ENCODE measurements around the gene TGM6.
"Not testable (repeated sequence)": the region's sequence is repeated elsewhere in the genome, so short reads cannot be mapped to it uniquely, and the experiment has no call there.

The TGM6 gene

DNA sequence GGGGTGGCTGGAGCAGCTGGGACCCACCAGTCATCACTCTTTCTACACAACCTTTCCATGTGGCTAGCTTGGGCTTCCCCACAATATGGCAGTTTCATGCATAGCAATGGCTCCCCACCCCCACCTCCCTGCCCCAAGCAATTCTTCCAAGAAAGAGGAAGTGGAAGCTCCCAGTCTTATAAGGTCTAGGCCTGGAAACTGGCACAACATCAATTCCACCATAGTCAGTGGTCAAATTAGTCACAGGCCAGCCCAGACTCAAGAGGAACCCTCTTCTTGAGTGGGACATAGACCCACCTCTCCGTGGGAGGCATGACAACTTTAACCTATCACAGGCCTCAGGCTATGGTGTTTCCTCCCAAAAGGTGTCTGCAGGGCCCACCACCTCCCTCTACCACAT, 17.7 kb downstream of the TGM6 start:
- no peak for DNase-seq (ENCODE audit: low spot score)

DNA sequence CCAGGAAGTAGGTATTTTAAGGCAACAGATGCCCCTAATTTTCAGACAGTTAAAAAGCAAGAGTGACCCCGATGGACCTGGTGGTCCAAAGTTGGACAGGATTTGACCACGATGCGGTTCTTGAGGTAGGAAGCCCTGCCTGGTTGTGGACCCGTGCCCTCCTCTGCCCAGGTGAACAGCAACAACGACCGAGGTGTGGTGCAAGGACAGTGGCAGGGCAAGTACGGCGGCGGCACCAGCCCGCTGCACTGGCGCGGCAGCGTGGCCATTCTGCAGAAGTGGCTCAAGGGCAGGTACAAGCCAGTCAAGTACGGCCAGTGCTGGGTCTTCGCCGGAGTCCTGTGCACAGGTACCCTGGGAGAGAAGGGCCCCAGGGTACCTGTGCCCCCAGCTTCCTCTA, 18.7 kb downstream of the TGM6 start:
- DNase-seq (ENCODE audit: low spot score), result no peak

DNA sequence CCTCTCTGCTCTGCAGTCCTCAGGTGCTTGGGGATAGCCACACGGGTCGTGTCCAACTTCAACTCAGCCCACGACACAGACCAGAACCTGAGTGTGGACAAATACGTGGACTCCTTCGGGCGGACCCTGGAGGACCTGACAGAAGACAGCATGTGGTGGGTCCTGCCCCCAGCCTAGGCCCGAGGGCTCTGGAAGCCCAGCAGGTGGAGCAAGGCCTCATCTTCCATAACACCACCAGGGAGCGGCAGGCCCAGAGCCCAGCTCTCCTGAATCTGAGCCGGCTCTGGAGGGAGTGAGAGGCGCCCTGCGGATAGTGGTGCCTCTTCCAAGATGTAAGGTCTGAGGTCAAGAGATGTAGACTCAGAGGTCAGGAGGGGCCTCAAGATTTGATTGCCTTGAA, 19.6 kb downstream of the TGM6 start:
- no peak for DNase-seq (ENCODE audit: low spot score)

DNA sequence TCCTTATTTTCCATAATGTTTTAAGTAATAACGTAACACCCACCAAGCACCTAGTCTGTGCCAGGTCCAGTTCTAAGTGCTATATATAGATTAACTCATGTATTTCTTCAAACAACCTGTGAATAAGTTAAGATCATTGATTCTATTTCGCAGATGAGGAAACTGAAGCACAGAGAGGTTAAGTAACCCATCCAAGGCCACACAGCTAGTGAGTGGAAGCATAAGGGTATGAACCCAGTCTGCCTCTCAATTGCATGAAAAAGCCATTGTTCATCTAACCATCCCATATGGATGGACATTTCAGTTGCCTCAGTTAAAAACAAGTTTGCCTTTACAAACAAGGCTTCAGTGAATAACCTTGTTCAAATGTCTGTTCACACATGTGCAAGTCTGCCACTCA, 20.8 kb downstream of the TGM6 start:
- DNase-seq (ENCODE audit: low spot score), result no peak

DNA sequence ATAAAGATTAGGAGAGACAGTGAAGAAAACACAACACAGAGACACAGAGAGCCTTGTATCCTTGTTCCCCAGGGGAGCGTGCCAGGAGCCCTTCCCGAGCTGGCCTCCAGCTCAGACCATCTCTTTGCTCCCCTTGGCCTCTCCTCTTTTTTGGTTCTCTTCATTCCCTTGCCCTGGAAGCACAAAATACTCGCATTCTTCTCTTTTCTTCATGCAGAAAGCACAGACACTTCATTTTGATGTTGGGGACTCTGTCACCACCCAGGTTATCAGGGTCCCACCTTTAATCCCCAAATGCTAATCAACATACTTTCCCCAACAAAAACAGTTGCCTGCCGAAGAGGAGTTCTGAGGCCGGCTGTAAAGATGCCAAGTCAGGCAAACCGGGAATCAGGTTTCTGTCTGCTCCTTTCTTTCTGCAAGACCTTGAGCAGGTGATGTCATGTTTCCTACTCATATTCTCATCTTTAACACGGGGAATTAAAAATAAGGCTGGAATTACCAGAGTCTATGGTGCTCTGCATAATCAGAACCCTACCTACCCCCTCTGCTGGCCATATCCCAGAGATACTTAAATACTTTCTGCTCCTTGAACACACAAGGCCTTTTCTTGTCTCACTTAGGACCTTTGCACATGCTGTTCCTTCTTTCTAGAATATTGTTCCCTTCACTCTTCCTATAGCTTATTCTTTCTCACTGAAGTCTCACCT, 21.7 kb downstream of the TGM6 start:
- peak; percentile 65 for DNase-seq (ENCODE audit: low spot score)

DNA sequence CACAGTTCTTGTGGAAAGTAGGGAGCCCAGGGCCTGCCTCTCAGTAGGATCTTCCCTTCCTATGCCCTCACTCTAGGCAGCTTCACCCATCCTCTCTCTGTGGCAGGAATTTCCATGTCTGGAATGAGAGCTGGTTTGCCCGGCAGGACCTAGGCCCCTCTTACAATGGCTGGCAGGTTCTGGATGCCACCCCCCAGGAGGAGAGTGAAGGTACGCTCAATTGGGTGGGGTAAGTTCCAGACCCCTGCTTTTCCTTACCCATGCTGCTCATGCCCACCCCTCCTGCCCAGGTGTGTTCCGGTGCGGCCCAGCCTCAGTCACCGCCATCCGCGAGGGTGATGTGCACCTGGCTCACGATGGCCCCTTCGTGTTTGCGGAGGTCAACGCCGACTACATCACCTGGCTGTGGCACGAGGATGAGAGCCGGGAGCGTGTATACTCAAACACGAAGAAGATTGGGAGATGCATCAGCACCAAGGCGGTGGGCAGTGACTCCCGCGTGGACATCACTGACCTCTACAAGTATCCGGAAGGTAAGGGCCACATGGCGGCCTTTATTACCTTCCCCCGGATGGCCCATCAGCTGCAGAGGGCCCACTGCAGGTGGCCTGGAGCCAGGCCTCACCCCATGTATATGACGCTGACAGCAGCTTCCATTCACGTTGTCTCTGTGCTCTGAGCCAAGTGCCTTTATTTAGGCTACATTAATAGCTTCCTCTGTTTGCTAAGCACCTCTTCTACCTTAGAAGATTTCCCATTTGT, 22.8 kb downstream of the TGM6 start:
- DNase-seq (ENCODE audit: low spot score), result no peak

DNA sequence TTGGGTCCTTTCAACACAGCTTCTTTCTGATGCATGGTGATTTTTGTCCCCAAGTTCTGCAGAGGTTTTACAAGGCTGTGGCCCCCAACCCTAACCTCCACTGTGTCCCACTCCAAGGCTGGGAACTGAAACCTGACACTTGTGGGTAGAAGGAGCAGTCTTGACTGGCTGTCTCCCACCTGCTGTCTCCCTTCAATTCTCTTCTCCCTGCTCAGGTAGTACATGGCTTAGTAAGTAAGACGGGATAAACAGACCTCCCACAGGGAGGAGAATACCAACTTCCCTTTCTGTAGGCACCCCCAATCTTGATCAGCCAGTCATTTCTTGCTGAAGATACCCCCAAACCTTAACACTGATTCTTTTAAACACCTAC, 25.0 kb downstream of the TGM6 start:
- DNase-seq (ENCODE audit: low spot score), result no peak

DNA sequence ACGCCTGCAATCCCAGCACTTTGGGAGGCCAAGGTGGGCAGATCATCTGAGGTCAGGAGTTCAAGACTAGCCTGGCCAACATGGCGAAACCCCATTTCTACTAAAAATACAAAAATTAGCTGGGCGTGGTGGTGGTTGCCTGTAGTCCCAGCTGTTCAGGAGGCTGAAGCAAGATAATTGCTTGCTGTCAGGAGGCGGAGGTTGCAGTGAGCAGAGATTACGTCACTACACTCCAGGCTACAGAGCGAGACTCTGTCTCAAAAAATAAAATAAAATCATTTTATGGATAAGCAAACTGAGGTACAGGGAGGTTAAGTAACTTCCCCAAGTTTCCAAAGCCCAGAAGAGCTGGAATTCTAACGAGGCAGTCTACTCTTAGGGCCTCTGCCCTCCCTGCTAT, 26.7 kb downstream of the TGM6 start:
- DNase-seq (ENCODE audit: low spot score), result not testable (repeated sequence)

DNA sequence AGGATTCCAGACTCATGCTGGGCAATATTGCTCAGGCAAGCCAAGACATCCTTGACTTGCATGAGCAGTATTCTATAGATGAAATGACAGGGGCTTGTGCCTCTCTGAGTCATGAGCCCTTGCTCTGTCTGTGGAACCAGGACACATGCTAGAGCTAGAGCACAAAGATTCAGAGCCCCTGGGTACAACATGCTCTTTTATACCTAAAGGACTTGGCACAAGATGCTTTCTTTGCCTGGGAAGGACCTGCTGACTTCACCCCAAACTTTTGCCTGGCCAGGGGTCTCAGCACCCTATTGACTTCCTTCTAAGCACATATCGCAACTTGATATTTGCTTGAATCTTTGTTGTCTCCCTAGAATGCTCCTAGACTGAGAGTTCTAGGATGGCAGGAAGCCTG, 27.4 kb downstream of the TGM6 start:
- no peak for DNase-seq (ENCODE audit: low spot score)

DNA sequence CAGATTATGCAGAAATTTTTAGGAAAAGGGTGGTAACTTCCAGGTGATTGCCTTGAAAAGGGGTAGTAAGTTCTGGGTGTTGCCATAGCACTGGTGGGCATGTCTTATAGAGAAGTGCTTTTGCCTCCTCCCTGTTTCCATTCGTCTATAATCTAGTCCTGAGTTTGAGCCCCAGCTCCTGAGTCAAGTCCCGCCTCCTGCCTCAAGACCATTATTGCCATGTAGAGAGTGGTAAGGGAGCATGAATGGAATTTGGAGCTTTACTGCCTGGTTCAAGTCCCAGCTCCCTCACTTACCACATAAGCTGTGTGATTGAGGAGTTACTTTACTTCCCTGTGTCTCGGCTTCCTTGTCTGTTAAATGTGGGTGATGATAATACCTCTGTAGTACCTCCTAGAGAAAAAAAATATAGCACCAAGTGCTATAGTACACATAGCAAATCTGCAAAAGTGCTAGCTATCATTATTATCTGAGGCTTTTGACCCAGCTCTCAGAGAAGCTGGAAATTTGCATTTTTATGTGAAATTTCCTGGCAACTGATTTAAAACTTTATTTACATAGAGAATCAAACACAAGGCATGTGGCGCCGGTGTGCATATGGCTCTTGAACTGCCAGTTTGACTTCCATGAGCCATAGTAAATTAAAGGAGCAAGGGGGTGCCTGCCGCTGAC, 36.0 kb downstream of the TGM6 start:
- no peak for DNase-seq (ENCODE audit: low spot score)

DNA sequence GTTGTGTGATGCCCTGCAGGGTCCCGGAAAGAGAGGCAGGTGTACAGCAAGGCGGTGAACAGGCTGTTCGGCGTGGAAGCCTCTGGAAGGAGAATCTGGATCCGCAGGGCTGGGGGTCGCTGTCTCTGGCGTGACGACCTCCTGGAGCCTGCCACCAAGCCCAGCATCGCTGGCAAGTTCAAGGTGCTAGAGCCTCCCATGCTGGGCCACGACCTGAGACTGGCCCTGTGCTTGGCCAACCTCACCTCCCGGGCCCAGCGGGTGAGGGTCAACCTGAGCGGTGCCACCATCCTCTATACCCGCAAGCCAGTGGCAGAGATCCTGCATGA, 36.5 kb downstream of the TGM6 start:
- no peak for DNase-seq (ENCODE audit: low spot score)

DNA sequence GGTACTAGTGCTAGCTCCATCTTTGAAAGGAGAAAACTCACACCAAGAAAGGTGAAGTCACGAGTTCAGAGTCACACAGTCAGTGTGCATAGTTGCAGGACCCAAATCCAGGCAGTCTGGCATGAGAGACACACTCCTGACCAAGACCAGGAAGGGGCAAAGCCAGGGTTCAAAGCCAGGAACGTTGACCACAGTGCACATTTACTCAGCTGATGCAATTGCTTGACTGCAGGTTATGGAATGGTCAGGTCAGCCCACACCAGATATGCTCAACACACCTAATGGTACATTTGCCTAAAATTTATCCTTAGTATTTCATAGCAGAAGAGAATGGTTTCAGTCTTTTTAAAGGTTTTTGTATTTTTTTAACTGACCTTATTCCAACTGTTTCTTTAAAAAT, 37.7 kb downstream of the TGM6 start:
- DNase-seq (ENCODE audit: low spot score), result no peak

DNA sequence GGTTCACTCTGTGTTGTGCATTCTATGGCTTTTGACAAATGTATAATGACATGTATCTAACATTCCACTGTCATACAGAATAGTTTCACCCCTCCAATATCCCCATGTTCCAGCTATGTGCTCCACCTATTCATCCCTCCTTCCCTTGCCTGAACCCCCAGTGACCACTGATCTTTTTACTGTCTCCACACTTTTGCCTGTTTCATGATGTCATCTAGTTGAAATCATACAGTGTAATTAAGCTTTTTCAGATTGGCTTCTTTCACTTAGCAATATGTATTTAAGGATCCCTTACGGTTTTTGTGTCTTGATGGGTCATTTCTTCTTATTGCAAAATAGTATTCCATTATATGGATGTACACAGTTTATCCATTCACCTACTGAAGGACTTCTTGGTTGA, 39.8 kb downstream of the TGM6 start:
- no peak for DNase-seq (ENCODE audit: low spot score)

DNA sequence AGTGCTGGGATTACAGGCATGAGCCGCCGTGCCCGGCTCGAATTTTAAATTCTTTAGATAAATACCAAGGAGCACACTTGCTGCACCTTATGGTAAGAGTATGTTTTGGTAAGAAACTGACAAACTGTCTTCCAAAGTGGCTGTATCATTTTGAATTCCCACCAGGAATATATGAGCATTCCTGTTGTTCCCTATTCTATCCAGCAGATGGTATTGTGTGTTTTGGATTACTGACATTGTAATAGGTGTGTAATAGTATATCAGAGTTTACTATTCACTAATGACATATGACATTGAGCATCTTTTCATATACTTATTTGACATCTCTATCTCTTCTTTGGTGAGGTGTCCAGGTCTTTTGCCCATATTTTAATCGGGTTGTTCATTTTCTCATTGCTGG, 40.5 kb downstream of the TGM6 start:
- DNase-seq (ENCODE audit: low spot score), result peak; percentile 5

DNA sequence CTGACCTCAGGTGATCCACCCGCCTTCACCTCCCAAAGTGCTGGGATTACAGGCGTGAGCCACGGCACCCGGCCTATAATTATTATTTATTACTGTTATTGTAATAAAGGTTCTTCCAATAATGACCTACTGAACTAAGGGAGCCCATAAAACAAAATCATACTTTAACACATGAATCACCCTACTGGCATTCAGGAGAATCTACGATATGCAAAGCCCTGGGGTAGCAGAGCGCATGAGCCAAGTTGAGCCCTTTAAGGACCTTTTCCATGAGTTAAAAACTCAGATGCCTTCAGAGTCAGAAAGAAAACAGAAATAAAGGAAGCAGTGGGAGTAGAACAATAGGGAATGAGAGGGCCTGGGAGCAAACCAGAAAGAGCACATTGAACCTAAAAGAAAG, 48.4 kb downstream of the TGM6 start:
- DNase-seq (ENCODE audit: low spot score), result no peak

DNA sequence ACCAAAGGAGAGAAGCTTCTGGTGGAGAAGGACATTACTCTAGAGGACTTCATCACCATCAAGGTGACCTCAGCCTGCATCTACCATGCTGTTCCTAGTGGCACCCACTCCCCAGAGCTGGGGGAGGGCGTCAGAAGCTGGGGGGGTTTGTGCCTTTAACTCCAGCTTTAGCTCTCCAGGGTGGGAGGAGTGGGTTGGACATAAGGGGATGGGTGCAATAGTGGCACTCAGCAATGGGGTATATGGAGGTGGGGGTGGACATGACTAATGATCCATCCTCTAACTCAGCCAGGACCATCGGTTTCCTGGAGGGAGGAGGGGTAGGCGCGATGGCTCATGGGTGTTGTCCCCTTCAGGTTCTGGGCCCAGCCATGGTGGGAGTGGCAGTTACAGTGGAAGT, 49.8 kb downstream of the TGM6 start:
- no peak for DNase-seq (ENCODE audit: low spot score)

DNA sequence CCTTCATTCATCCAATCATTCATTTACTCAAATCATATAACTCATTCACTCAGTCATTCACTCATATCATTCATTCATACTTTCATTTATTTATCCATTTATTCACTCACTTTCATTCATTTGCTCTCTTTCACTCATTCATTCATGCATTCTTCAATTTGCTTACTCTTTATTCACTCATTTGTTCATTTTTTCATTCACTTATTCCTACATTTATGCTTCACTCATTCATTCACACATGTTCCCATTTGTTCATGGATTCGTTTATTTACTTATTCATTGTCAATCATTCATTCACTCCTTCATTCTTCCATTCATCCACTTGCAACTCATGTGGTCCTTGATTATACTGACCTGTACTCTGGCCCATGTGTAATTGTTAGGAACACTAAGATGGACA, 50.5 kb downstream of the TGM6 start:
- no peak for DNase-seq (ENCODE audit: low spot score)

DNA sequence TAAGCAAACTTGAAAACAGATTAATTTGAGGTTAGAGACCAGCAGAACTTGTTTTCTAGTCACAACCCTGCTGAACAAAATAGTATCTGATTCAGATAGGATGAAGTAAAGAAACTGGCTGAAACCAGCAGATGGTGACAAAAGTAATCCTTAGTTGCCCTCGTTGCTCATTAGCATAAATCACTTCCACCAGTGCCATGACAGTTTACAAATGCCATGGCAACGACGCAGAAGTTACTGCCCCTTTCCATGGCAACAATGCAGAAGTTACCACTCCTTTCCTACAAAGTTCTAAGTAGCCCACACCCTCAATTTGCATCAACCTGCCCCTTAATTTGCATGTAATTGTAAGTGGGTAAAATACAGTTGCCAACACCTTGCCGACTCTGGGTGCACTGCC, 66.1 kb downstream of the TGM6 start:
- no peak for DNase-seq (ENCODE audit: low spot score)

DNA sequence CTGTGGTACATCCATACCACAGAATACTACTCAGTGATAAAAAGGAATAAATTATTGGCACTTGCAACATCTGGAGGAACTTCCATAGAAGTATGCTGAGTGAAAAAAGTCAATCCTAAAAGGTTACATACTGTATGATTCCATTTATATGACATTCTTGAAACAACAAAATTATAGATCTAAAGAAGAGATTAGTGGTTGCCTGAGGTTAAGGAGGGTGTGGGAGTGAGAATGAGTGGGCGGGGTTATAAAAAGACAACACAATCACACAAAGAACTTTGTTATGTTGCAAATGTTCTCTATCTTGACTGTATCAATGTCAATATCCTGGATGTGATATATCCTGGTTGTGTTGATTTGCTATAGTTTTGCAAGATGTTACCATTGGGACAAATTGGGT, 68.7 kb downstream of the TGM6 start:
- no peak for DNase-seq (ENCODE audit: low spot score)

DNA sequence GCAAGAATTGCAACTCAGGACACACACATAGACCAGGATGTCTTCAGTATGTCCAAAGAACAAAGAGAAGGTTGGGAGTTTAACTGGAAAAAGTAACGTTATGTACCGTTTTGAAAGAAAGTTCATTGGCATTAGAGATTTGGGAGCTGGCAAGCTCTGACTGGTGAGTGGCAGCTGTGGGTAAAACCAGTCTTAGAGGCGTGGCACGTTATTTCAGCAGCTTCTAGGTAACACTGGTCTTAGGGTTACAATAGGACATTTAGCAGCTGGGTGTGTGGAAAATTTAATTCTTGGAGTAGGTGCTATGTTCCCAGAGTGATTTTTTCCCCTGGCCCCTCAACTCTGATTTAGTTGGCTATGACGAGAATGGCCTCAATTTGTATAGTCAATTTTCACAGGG, 70.7 kb downstream of the TGM6 start:
- no peak for DNase-seq (ENCODE audit: low spot score)

DNA sequence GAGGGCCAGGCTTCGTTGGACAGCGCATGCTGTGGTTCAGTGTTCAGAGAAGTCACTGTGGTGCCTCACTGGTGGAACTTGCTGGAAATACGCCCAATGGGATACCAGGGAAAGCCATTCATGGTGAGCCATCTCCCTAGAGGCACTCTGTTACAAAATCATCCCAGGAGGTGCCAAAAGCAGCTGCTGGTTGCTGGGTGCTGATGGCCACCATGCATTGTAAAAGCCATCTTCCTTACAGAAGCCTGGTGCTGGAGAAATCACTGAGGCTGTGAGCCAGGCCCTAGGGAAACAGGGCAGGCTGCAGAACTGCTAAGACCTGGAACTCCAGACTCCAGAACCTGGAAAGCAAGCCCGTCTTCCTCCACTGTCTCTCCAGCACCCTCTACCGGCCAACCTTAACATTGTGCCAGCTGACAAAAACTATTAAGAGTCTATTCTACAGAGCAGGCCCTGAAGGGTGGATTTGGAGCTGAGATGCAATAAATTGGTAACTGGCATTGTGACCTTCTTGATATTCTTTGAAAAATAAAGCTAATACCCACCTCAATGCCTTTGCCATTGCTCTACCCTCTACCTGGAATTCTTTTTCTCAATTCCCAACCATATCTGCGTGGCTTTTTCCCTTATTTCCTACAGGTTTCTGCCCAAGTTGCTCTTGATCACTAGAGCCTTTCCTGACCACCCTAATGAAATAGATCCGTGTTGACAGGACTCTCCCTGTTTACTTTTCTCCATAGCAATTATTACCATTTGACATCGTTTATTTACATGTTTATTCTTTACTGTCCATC, 71.4 kb downstream of the TGM6 start:
- peak; percentile 75 for DNase-seq (ENCODE audit: low spot score)

DNA sequence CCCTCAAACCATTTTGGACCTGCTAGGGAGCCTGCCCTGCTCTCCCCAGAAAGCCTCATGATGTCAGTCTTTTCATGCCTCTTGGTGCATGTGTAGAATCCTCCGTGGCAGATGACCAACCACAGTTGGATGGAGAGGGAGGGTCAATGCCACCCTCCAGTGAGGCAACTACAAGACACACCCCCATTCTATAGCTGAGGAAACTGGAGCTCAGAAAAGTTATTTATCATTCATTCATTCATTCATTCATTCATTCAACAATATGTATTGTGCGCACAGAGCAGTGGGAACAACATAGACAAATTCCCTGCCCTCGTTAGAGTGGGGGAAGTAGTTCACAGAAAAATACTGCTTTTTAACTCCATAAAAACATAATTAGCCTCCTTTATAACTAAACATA, 73.1 kb downstream of the TGM6 start:
- DNase-seq (ENCODE audit: low spot score), result no peak
